ENCODE data around the gene DYNLT5. TPM values are rescaled to one million over a fixed set of nuclear protein-coding genes. Genes with fewer than 3 reads are reported as not detected.

Gene DYNLT5
- total RNA-seq, 1 experiment from 2014 or later = 1.3 TPM

GRCh38 chr1:66768965-66769364 lies 16.7 kb downstream of the DYNLT5 start:
- POLR2A ChIA-PET = no interaction called here
- no peaks in the 10 kb centered on the region for H3K4me1 Mint-ChIP-seq
- H3K27me3 Mint-ChIP-seq (ENCODE audit: low read depth) = no peaks in the 10 kb centered on the region
- H3K9me3 Mint-ChIP-seq = no peaks in the 10 kb centered on the region
- H3K36me3 Mint-ChIP-seq = no peaks in the 10 kb centered on the region
- no peak overlapping the region for H3K27ac Mint-ChIP-seq
- no peak overlapping the region for H3K4me3 Mint-ChIP-seq
- ATAC-seq (no peak), DNase-seq (ENCODE audit: low spot score) (no peak)
- TF ChIP-seq, protein P1, sequence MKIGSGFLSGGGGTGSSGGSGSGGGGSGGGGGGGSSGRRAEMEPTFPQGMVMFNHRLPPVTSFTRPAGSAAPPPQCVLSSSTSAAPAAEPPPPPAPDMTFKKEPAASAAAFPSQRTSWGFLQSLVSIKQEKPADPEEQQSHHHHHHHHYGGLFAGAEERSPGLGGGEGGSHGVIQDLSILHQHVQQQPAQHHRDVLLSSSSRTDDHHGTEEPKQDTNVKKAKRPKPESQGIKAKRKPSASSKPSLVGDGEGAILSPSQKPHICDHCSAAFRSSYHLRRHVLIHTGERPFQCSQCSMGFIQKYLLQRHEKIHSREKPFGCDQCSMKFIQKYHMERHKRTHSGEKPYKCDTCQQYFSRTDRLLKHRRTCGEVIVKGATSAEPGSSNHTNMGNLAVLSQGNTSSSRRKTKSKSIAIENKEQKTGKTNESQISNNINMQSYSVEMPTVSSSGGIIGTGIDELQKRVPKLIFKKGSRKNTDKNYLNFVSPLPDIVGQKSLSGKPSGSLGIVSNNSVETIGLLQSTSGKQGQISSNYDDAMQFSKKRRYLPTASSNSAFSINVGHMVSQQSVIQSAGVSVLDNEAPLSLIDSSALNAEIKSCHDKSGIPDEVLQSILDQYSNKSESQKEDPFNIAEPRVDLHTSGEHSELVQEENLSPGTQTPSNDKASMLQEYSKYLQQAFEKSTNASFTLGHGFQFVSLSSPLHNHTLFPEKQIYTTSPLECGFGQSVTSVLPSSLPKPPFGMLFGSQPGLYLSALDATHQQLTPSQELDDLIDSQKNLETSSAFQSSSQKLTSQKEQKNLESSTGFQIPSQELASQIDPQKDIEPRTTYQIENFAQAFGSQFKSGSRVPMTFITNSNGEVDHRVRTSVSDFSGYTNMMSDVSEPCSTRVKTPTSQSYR (CRISPR knock-in tag; IDR thresholded peaks at IDR 0.05) = no peak
- TF ChIP-seq HMGXB4 (CRISPR knock-in tag; IDR thresholded peaks at IDR 0.05) (no peak), EMX1 (CRISPR knock-in tag; IDR thresholded peaks at IDR 0.05) (no peak), ZNF138 (CRISPR knock-in tag; conservative IDR thresholded peaks at IDR 0.05) (no peak), ZBTB21 (CRISPR knock-in tag; IDR thresholded peaks at IDR 0.05; ENCODE audit: borderline replicate concordance) (no peak), ELF4 (CRISPR knock-in tag; IDR thresholded peaks at IDR 0.05; ENCODE audit: low read depth) (no peak), ATF2 (CRISPR knock-in tag; IDR thresholded peaks at IDR 0.05; ENCODE audit: borderline replicate concordance, low read depth) (no peak), ZNF263 (CRISPR knock-in tag; IDR thresholded peaks at IDR 0.05; ENCODE audit: low read depth) (no peak), ATF3 (CRISPR knock-in tag; conservative IDR thresholded peaks at IDR 0.05) (no peak), USF2 (CRISPR knock-in tag; IDR thresholded peaks at IDR 0.05) (no peak), GTF2I (CRISPR knock-in tag; conservative IDR thresholded peaks at IDR 0.05) (no peak)
- TF ChIP-seq, protein P2, sequence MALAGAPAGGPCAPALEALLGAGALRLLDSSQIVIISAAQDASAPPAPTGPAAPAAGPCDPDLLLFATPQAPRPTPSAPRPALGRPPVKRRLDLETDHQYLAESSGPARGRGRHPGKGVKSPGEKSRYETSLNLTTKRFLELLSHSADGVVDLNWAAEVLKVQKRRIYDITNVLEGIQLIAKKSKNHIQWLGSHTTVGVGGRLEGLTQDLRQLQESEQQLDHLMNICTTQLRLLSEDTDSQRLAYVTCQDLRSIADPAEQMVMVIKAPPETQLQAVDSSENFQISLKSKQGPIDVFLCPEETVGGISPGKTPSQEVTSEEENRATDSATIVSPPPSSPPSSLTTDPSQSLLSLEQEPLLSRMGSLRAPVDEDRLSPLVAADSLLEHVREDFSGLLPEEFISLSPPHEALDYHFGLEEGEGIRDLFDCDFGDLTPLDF (CRISPR knock-in tag; IDR thresholded peaks at IDR 0.05) = no peak
- TF ChIP-seq, protein P3, sequence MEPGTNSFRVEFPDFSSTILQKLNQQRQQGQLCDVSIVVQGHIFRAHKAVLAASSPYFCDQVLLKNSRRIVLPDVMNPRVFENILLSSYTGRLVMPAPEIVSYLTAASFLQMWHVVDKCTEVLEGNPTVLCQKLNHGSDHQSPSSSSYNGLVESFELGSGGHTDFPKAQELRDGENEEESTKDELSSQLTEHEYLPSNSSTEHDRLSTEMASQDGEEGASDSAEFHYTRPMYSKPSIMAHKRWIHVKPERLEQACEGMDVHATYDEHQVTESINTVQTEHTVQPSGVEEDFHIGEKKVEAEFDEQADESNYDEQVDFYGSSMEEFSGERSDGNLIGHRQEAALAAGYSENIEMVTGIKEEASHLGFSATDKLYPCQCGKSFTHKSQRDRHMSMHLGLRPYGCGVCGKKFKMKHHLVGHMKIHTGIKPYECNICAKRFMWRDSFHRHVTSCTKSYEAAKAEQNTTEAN (CRISPR knock-in tag; IDR thresholded peaks at IDR 0.05) = no peak
- TF ChIP-seq, protein P4, sequence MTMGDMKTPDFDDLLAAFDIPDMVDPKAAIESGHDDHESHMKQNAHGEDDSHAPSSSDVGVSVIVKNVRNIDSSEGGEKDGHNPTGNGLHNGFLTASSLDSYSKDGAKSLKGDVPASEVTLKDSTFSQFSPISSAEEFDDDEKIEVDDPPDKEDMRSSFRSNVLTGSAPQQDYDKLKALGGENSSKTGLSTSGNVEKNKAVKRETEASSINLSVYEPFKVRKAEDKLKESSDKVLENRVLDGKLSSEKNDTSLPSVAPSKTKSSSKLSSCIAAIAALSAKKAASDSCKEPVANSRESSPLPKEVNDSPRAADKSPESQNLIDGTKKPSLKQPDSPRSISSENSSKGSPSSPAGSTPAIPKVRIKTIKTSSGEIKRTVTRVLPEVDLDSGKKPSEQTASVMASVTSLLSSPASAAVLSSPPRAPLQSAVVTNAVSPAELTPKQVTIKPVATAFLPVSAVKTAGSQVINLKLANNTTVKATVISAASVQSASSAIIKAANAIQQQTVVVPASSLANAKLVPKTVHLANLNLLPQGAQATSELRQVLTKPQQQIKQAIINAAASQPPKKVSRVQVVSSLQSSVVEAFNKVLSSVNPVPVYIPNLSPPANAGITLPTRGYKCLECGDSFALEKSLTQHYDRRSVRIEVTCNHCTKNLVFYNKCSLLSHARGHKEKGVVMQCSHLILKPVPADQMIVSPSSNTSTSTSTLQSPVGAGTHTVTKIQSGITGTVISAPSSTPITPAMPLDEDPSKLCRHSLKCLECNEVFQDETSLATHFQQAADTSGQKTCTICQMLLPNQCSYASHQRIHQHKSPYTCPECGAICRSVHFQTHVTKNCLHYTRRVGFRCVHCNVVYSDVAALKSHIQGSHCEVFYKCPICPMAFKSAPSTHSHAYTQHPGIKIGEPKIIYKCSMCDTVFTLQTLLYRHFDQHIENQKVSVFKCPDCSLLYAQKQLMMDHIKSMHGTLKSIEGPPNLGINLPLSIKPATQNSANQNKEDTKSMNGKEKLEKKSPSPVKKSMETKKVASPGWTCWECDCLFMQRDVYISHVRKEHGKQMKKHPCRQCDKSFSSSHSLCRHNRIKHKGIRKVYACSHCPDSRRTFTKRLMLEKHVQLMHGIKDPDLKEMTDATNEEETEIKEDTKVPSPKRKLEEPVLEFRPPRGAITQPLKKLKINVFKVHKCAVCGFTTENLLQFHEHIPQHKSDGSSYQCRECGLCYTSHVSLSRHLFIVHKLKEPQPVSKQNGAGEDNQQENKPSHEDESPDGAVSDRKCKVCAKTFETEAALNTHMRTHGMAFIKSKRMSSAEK (CRISPR knock-in tag; IDR thresholded peaks at IDR 0.05; ENCODE audit: borderline replicate concordance) = no peak
- CTCF ChIA-PET = no interaction called here

All from WTC11 (cell line).